HepG2 (cell line): Measurements from ENCODE around the gene NUBP2. TPM values are rescaled to one million over a fixed set of nuclear protein-coding genes. Genes with fewer than 3 reads are reported as not detected.

Source experiments
- ATF7-NPFF ChIP-seq: sonication (generic); formaldehyde crosslinking; IDR thresholded peaks from 2 replicates; pipeline ENCODE4 v1.8.1; 2023; ENCODE audit warnings: mild to moderate bottlenecking, low read depth, missing genetic modification reagents, moderate library complexity
- GLI4 ChIP-seq: sonication (generic); formaldehyde crosslinking; IDR thresholded peaks from 2 replicates; pipeline ENCODE4 v1.5.1; 2020; ENCODE audit warnings: missing genetic modification reagents, mild to moderate bottlenecking, moderate library complexity, borderline replicate concordance
- HNRNPLL ChIP-seq: fragments of 200-400 bp; formaldehyde crosslinking; IDR thresholded peaks from 2 replicates; pipeline ENCODE4 v1.6.1; 2017; ENCODE audit warnings: mild to moderate bottlenecking, low read depth, low read length; ENCODE audit not compliant: poor library complexity, severe bottlenecking
- HOXD1 ChIP-seq: sonication (generic); formaldehyde crosslinking; IDR thresholded peaks from 2 replicates; pipeline ENCODE4 v1.5.0; 2020; ENCODE audit warnings: missing genetic modification reagents
- JUNB ChIP-seq: sonication (generic); formaldehyde crosslinking; IDR thresholded peaks from 2 replicates; pipeline ENCODE4 v1.8.0; 2022; ENCODE audit warnings: missing genetic modification reagents, mild to moderate bottlenecking, borderline replicate concordance
- PHF8 ChIP-seq: sonication (generic); formaldehyde crosslinking; IDR thresholded peaks from 2 replicates; pipeline ENCODE4 v1.5.0; 2020; ENCODE audit warnings: missing genetic modification reagents
- POLR2AphosphoS2 ChIP-seq: IDR thresholded peaks from 2 replicates; pipeline ENCODE4 v1.6.1; 2011; ENCODE audit warnings: low read depth, low read length, improper control_type of control experiment
- SOX13 ChIP-seq, 3 experiments: fragments of 450-650 bp in 1 of 3; sonication (generic) in 1 of 3; formaldehyde crosslinking in 1 of 3; IDR thresholded peaks in 2 of 3; conservative IDR thresholded peaks in 1 of 3; 2 replicates each; pipeline versions ENCODE4 v1.5.0 to v1.6.1; 2016 to 2020; ENCODE audit warnings: antibody characterized with exemption in 1 of 3, mild to moderate bottlenecking in 1 of 3, missing compliant biosample characterization in 1 of 3, missing genetic modification reagents in 1 of 3, moderate library complexity in 1 of 3
- SRSF1 ChIP-seq: fragments of 200-400 bp; formaldehyde crosslinking; optimal IDR thresholded peaks from 2 replicates; pipeline ENCODE3; 2017; ENCODE audit warnings: mild to moderate bottlenecking, low read depth, low read length, moderate library complexity
- TFDP2 ChIP-seq: sonication (generic); formaldehyde crosslinking; IDR thresholded peaks from 2 replicates; pipeline ENCODE4 v1.4.0; 2020; ENCODE audit warnings: missing genetic modification reagents
- THAP7 ChIP-seq: sonication (generic); formaldehyde crosslinking; IDR thresholded peaks from 2 replicates; pipeline ENCODE4 v1.8.1; 2023; ENCODE audit warnings: mild to moderate bottlenecking, missing genetic modification reagents
- ZBTB46 ChIP-seq: sonication (generic); formaldehyde crosslinking; IDR thresholded peaks from 2 replicates; pipeline ENCODE4 v1.4.0; 2020; ENCODE audit warnings: mild to moderate bottlenecking, missing genetic modification reagents, borderline replicate concordance
- ZNF557 ChIP-seq: sonication (generic); formaldehyde crosslinking; IDR thresholded peaks from 2 replicates; pipeline ENCODE4 v1.4.0; 2020; ENCODE audit warnings: missing genetic modification reagents
- ZNF644 ChIP-seq: IDR thresholded peaks from 2 replicates; pipeline ENCODE4 v1.6.1; 2016; ENCODE audit warnings: low read depth
- ZNF713 ChIP-seq: sonication (generic); formaldehyde crosslinking; IDR thresholded peaks from 2 replicates; pipeline ENCODE4 v1.4.0; 2020; ENCODE audit warnings: mild to moderate bottlenecking, missing genetic modification reagents
- ZNF720 ChIP-seq: sonication (generic); formaldehyde crosslinking; IDR thresholded peaks from 2 replicates; pipeline ENCODE4 v1.4.0; 2020; ENCODE audit warnings: missing genetic modification reagents
- polyA plus RNA-seq, 8 experiments: library from polyadenylated mRNA; depleted of rRNA in 3 of 8; stranded (reverse) in 7 of 8; unstranded in 1 of 8; fragments of >200 nt; fragmentation: Illumina TruSeq in 4 of 8; extraction: Trizol in 4 of 8; gene quantifications; 2 replicates each; pipeline versions ENCODE4 v1.2.1 to v1.2.3, GENCODE V29; 2011 to 2016; ENCODE audit warnings: low read depth in 4 of 8, missing spikeins in 1 of 8, mixed read lengths in 1 of 8; ENCODE audit not compliant: insufficient read depth in 1 of 8
- total RNA-seq, 5 experiments: library from RNA; depleted of rRNA; stranded (reverse); fragments of >200 nt; fragmentation: Illumina TruSeq; extraction: Trizol; gene quantifications; 2 replicates each; pipeline ENCODE4 v1.2.3, GENCODE V29; 2016; ENCODE audit warnings: low read depth in 1 of 5
- TF ChIP-seq, protein P1 (sequence below): sonication (generic); formaldehyde crosslinking; conservative IDR thresholded peaks from 2 replicates; pipeline ENCODE4 v1.4.0; 2020; ENCODE audit warnings: missing genetic modification reagents
- TF ChIP-seq, protein P2 (sequence below): sonication (generic); formaldehyde crosslinking; IDR thresholded peaks from 2 replicates; pipeline ENCODE4 v1.8.1; 2022; ENCODE audit warnings: low read depth, mild to moderate bottlenecking, missing genetic modification reagents

The NUBP2 gene
- total and polyA plus RNA-seq, 2 of the 13 experiments (the other 11 are each of a cell fraction or from before 2014, with no cell fraction given) = 25.7 to 61.5 TPM

GRCh38 chr16:1826691-1827573, 44.2 kb downstream of the NUBP2 start, which contains the start of the genes FAHD1 and HAGH (continued):
- peak; percentile 79 for TF ChIP-seq TFDP2 (CRISPR knock-in tag)
- peak; percentile 35; the same call in 1 of the 2 replicates for TF ChIP-seq ZNF644 (CRISPR knock-in tag)
- TF ChIP-seq ZNF557 (CRISPR knock-in tag) = no peak
- TF ChIP-seq, protein P1, sequence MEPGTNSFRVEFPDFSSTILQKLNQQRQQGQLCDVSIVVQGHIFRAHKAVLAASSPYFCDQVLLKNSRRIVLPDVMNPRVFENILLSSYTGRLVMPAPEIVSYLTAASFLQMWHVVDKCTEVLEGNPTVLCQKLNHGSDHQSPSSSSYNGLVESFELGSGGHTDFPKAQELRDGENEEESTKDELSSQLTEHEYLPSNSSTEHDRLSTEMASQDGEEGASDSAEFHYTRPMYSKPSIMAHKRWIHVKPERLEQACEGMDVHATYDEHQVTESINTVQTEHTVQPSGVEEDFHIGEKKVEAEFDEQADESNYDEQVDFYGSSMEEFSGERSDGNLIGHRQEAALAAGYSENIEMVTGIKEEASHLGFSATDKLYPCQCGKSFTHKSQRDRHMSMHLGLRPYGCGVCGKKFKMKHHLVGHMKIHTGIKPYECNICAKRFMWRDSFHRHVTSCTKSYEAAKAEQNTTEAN (CRISPR knock-in tag) = peak; percentile 41; the same call in 1 of the 2 replicates
- TF ChIP-seq HNRNPLL = peak; percentile 58
- peak; percentile 68; the same call in 1 of the 2 replicates for TF ChIP-seq ATF7-NPFF
- no peak for TF ChIP-seq SOX13 (IDR thresholded peaks at IDR 0.05)
- TF ChIP-seq SOX13 (CRISPR knock-in tag; conservative IDR thresholded peaks at IDR 0.05 in 1 of 2, IDR thresholded peaks at IDR 0.05 in 1 of 2) = peak in 1 of 2 experiments; percentile 65; a peak in 1 of 4 replicates
- TF ChIP-seq POLR2AphosphoS2 = no peak
- no peak; the same call in 1 of the 2 replicates for TF ChIP-seq GLI4 (CRISPR knock-in tag)
- TF ChIP-seq HOXD1 (CRISPR knock-in tag) = peak; percentile 86
- TF ChIP-seq PHF8 (CRISPR knock-in tag) = peak; percentile 94
- TF ChIP-seq, protein P2, sequence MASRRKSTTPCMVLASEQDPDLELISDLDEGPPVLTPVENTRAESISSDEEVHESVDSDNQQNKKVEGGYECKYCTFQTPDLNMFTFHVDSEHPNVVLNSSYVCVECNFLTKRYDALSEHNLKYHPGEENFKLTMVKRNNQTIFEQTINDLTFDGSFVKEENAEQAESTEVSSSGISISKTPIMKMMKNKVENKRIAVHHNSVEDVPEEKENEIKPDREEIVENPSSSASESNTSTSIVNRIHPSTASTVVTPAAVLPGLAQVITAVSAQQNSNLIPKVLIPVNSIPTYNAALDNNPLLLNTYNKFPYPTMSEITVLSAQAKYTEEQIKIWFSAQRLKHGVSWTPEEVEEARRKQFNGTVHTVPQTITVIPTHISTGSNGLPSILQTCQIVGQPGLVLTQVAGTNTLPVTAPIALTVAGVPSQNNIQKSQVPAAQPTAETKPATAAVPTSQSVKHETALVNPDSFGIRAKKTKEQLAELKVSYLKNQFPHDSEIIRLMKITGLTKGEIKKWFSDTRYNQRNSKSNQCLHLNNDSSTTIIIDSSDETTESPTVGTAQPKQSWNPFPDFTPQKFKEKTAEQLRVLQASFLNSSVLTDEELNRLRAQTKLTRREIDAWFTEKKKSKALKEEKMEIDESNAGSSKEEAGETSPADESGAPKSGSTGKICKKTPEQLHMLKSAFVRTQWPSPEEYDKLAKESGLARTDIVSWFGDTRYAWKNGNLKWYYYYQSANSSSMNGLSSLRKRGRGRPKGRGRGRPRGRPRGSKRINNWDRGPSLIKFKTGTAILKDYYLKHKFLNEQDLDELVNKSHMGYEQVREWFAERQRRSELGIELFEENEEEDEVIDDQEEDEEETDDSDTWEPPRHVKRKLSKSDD (CRISPR knock-in tag) = peak; percentile 84; the same call in 1 of the 2 replicates
- no peak for TF ChIP-seq ZNF713 (CRISPR knock-in tag)
- TF ChIP-seq ZBTB46 (CRISPR knock-in tag) = no peak
- no peak; the same call in 1 of the 2 replicates for TF ChIP-seq THAP7 (CRISPR knock-in tag)
- peak; percentile 30 for TF ChIP-seq SRSF1
- TF ChIP-seq ZNF720 = no peak
- TF ChIP-seq JUNB = peak; percentile 58; the same call in 1 of the 2 replicates
